Neural cell (in vitro differentiated cells): Measurements from ENCODE around the gene CHERP. TPM values are rescaled to one million over a fixed set of nuclear protein-coding genes. Genes with fewer than 3 reads are reported as not detected.
"Not testable (repeated sequence)": the region's sequence is repeated elsewhere in the genome, so short reads cannot be mapped to it uniquely, and the experiment has no call there.

Source experiments
- H2AFZ ChIP-seq: fragments of 200-600, 300-800 bp; sonication (generic), shearing (Covaris generic); 2 replicates; pipeline ENCODE4 v1.6.0; 2014; ENCODE audit warnings: low read depth, mild to moderate bottlenecking, antibody characterized with exemption, low read length, moderate library complexity
- H3F3A ChIP-seq: fragments of 200-600 bp; shearing (Covaris generic); 2 replicates; pipeline ENCODE4 v1.6.1; 2016; ENCODE audit warnings: mild to moderate bottlenecking, moderate library complexity, mixed read lengths, antibody characterized with exemption, low read length; ENCODE audit not compliant: insufficient read depth, poor library complexity, severe bottlenecking
- H3K27ac ChIP-seq: fragments of 200-600, 300-800 bp; sonication (generic), shearing (Covaris generic); 2 replicates; pipeline ENCODE4 v1.5.1; 2014; ENCODE audit warnings: mild to moderate bottlenecking, low read length, moderate library complexity
- H3K27me3 ChIP-seq: fragments of 300-800, 200-600 bp; sonication (generic), shearing (Covaris generic); 2 replicates; pipeline ENCODE4 v1.6.0; 2014; ENCODE audit warnings: mild to moderate bottlenecking, low read depth, low read length, moderate library complexity; ENCODE audit not compliant: insufficient read depth
- H3K36me3 ChIP-seq: fragments of 300-800, 200-600 bp; sonication (generic), shearing (Covaris generic); 2 replicates; pipeline ENCODE4 v1.5.1; 2014; ENCODE audit warnings: mild to moderate bottlenecking, antibody characterized with exemption, low read length, moderate library complexity; ENCODE audit not compliant: insufficient read depth
- H3K4me2 ChIP-seq: fragments of 300-800, 200-600 bp; sonication (generic), shearing (Covaris generic); 2 replicates; pipeline ENCODE4 v1.6.0; 2014; ENCODE audit warnings: mild to moderate bottlenecking, low read length
- H3K4me3 ChIP-seq: fragments of 300-800, 200-600 bp; sonication (generic), shearing (Covaris generic); 2 replicates; pipeline ENCODE4 v1.5.1; 2014; ENCODE audit warnings: mild to moderate bottlenecking, low read length, moderate library complexity
- H3K79me2 ChIP-seq: fragments of 200-600 bp; shearing (Covaris generic); replicated peaks from 2 replicates; pipeline ENCODE4 v1.6.0; 2014; ENCODE audit warnings: mild to moderate bottlenecking, low read length, moderate library complexity; ENCODE audit not compliant: insufficient read depth
- H3K9ac ChIP-seq: fragments of 300-800, 200-600 bp; sonication (generic), shearing (Covaris generic); 2 replicates; pipeline ENCODE4 v1.6.1; 2016; ENCODE audit warnings: mild to moderate bottlenecking, low read length, mixed read lengths
- H3K9me2 ChIP-seq: fragments of 200-600 bp; shearing (Covaris generic); 2 replicates; pipeline ENCODE4 v1.6.1; 2016; ENCODE audit warnings: mild to moderate bottlenecking, low read length, mixed read lengths; ENCODE audit not compliant: insufficient read depth
- H3K9me3 ChIP-seq: fragments of 200-600, 300-800 bp; sonication (generic), shearing (Covaris generic); 2 replicates; pipeline ENCODE4 v1.6.1; 2016; ENCODE audit warnings: mild to moderate bottlenecking, mixed run types, low read length, moderate library complexity, mixed read lengths
- H4K20me1 ChIP-seq: fragments of 200-600 bp; shearing (Covaris generic); 2 replicates; pipeline ENCODE4 v1.6.1; 2016; ENCODE audit warnings: mild to moderate bottlenecking, mixed run types; ENCODE audit not compliant: insufficient read depth
- CTCF ChIP-seq: fragments of 450-650 bp; IDR thresholded peaks from 2 replicates; pipeline ENCODE4 v1.5.1; 2014; ENCODE audit warnings: antibody characterized with exemption, mild to moderate bottlenecking, moderate library complexity; ENCODE audit not compliant: poor library complexity, severe bottlenecking
- EP300 ChIP-seq: fragments of 450-650 bp; conservative IDR thresholded peaks from 2 replicates; pipeline ENCODE4 v1.6.1; 2014; ENCODE audit warnings: antibody characterized with exemption, mild to moderate bottlenecking, moderate library complexity; ENCODE audit not compliant: poor library complexity, severe bottlenecking
- EZH2 ChIP-seq: fragments of 200-600, 300-800 bp; shearing (Covaris generic), sonication (generic); IDR thresholded peaks from 2 replicates; pipeline ENCODE4 v1.6.1; 2014; ENCODE audit warnings: antibody characterized with exemption, low read length, borderline replicate concordance, mild to moderate bottlenecking; ENCODE audit not compliant: insufficient read depth, poor library complexity, severe bottlenecking
- MXI1 ChIP-seq: fragments of 450-650 bp; conservative IDR thresholded peaks from 2 replicates; pipeline ENCODE4 v1.6.1; 2014; ENCODE audit warnings: antibody characterized with exemption, mild to moderate bottlenecking; ENCODE audit not compliant: poor library complexity, severe bottlenecking
- POLR2AphosphoS5 ChIP-seq: IDR thresholded peaks from 2 replicates; pipeline ENCODE4 v1.6.1; 2012
- RAD21 ChIP-seq: fragments of 450-650 bp; conservative IDR thresholded peaks from 2 replicates; pipeline ENCODE4 v1.6.1; 2014; ENCODE audit warnings: antibody characterized with exemption, mild to moderate bottlenecking, moderate library complexity
- SMC3 ChIP-seq: fragments of 450-650 bp; conservative IDR thresholded peaks from 2 replicates; pipeline ENCODE4 v1.6.1; 2014; ENCODE audit warnings: antibody characterized with exemption, mild to moderate bottlenecking, moderate library complexity; ENCODE audit not compliant: poor library complexity
- TAF1 ChIP-seq: IDR thresholded peaks from 2 replicates; pipeline ENCODE4 v1.6.1; 2012; ENCODE audit warnings: low read depth
- polyA plus RNA-seq: library from polyadenylated mRNA; depleted of rRNA; stranded (reverse); fragments of >200 nt; gene quantifications from 2 replicates; pipeline ENCODE4 v1.2.3, GENCODE V29; 2014
- TF ChIP-seq, protein P1 (sequence below): IDR thresholded peaks from 2 replicates; pipeline ENCODE4 v1.6.1; 2012; ENCODE audit warnings: borderline replicate concordance

CHERP gene
- polyA plus RNA-seq, 1 donor from 2014 or later, result 5.4 TPM

DNA sequence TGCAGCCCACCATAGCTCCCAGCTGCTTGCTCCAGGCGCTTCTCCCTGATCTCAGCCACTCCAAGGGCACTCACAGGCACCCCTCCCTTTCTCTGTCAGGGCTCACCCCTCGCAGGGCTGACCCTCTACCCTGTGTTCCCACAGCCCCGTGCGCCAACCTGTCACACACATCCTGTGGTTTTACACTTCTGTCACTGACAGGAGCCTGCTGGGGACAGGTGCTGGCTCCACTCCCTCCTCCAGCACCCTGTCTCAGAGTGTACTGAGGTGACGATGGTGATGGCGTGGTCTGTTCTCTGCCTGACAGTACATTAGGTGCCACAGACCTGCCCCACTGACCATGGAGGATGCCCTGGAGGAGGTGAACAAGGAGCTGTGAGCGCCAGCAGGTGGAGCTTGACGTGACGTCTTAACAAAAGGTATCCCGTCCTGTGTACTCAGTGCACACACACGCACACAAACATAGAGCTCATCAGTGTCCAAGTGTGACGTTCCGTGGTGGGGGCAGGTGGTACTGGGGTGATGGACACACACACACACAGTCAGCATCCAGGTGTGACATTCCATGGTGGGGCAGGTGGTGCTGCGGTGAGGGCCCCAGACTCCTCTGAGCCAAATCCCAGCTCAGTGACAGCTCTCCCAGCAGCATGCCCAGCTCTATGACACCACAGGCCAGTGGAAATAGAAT is 25.2 kb downstream of the CHERP start:
- no peak overlapping the region for H2AFZ ChIP-seq
- no peaks in the 10 kb centered on the region for H3K36me3 ChIP-seq
- H3K79me2 ChIP-seq, result no peaks in the 10 kb centered on the region
- no peaks in the 10 kb centered on the region for H4K20me1 ChIP-seq
- no peak overlapping the region for H3K4me3 ChIP-seq
- no peak overlapping the region for H3K27ac ChIP-seq
- H3K4me2 ChIP-seq, result no peak overlapping the region
- H3K9me2 ChIP-seq, result no peaks in the 10 kb centered on the region
- H3K9ac ChIP-seq, result no peak overlapping the region
- no peak for TF ChIP-seq MXI1
- TF ChIP-seq SMC3, result no peak
- TF ChIP-seq EZH2, result no peak
- no peak for TF ChIP-seq CTCF
- no peak for TF ChIP-seq TAF1
- no peak for TF ChIP-seq EP300
- no peak for TF ChIP-seq POLR2AphosphoS5
- H3K27me3 ChIP-seq, result no peaks in the 10 kb centered on the region
- H3F3A ChIP-seq, result no peaks in the 10 kb centered on the region
- H3K9me3 ChIP-seq, result no peaks in the 10 kb centered on the region

DNA sequence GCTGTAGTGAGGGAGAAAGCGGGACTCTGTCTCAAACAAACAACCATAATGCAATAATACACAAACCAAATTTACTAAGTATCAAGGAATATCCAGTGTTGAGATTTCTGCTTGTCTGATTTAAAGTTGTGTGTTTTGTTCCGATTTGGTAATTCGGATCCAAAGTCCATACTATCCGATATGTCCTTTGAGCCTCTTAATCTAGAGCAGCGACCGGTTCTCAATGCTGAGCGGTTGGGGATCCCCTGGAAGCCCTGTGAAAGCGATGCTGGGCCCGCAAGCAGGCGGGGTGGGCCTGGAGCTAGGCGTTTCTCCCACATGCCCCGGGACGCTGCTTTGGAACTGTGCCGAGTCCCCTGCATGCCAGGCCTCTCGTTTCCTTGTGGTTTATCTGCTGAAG is 25.9 kb downstream of the CHERP start:
- Histone ChIP-seq H2AFZ (no peak overlapping the region), H4K20me1 (no peaks in the 10 kb centered on the region), H3K79me2 (no peaks in the 10 kb centered on the region), H3K4me2 (no peak overlapping the region), H3F3A (no peaks in the 10 kb centered on the region), H3K27ac (no peak overlapping the region), H3K9me2 (no peaks in the 10 kb centered on the region), H3K36me3 (no peaks in the 10 kb centered on the region), H3K4me3 (no peak overlapping the region), H3K27me3 (no peaks in the 10 kb centered on the region), H3K9ac (no peak overlapping the region), H3K9me3 (no peaks in the 10 kb centered on the region)
- TF ChIP-seq EZH2, result no peak
- no peak for TF ChIP-seq SMC3

- Histone ChIP-seq H3K9me3 (no peaks in the 10 kb centered on the region), H2AFZ (no peak overlapping the region), H3K4me2 (no peak overlapping the region), H3F3A (no peaks in the 10 kb centered on the region), H3K9ac (no peak overlapping the region), H3K79me2 (no peaks in the 10 kb centered on the region), H3K9me2 (no peaks in the 10 kb centered on the region), H3K27me3 (no peaks in the 10 kb centered on the region), H3K27ac (no peak overlapping the region), H3K36me3 (no peaks in the 10 kb centered on the region), H4K20me1 (no peaks in the 10 kb centered on the region), H3K4me3 (no peak overlapping the region)
- no peak for TF ChIP-seq TAF1
- TF ChIP-seq EZH2, result no peak
- TF ChIP-seq RAD21, result no peak
- TF ChIP-seq MXI1, result no peak
- no peak for TF ChIP-seq SMC3
- no peak for TF ChIP-seq POLR2AphosphoS5
- TF ChIP-seq EP300, result no peak
- TF ChIP-seq, protein P1, sequence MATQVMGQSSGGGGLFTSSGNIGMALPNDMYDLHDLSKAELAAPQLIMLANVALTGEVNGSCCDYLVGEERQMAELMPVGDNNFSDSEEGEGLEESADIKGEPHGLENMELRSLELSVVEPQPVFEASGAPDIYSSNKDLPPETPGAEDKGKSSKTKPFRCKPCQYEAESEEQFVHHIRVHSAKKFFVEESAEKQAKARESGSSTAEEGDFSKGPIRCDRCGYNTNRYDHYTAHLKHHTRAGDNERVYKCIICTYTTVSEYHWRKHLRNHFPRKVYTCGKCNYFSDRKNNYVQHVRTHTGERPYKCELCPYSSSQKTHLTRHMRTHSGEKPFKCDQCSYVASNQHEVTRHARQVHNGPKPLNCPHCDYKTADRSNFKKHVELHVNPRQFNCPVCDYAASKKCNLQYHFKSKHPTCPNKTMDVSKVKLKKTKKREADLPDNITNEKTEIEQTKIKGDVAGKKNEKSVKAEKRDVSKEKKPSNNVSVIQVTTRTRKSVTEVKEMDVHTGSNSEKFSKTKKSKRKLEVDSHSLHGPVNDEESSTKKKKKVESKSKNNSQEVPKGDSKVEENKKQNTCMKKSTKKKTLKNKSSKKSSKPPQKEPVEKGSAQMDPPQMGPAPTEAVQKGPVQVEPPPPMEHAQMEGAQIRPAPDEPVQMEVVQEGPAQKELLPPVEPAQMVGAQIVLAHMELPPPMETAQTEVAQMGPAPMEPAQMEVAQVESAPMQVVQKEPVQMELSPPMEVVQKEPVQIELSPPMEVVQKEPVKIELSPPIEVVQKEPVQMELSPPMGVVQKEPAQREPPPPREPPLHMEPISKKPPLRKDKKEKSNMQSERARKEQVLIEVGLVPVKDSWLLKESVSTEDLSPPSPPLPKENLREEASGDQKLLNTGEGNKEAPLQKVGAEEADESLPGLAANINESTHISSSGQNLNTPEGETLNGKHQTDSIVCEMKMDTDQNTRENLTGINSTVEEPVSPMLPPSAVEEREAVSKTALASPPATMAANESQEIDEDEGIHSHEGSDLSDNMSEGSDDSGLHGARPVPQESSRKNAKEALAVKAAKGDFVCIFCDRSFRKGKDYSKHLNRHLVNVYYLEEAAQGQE, result no peak
- TF ChIP-seq CTCF, result no peak
Observed at GRCh38 chr19:16514383-16515019, 27.7 kb downstream of the CHERP start.

DNA sequence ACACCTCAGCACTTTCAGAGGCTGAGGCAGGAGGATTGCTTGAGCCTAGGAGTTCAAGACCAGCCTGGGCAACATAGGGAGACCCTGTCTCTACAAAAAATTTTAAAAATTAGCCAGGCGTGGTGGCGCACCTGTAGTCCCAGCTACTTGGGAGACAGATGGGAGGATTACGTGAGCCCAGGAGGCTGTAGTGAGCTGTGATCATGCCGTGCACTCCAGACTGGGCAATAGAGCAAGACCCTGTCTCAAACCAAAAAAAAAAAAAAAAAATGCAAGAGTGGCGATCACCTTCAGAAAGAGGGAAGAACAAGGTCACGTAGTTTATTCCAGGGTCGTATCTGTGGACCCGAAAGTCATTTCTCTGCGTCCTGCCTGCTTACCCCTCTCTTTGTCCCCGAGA is 29.6 kb downstream of the CHERP start:
- not testable (repeated sequence) for H3K79me2 ChIP-seq, H3K27me3 ChIP-seq, H4K20me1 ChIP-seq, H3K9ac ChIP-seq, H3K4me2 ChIP-seq, H2AFZ ChIP-seq, H3K9me2 ChIP-seq, H3K9me3 ChIP-seq, H3K4me3 ChIP-seq, H3K27ac ChIP-seq, H3F3A ChIP-seq, H3K36me3 ChIP-seq
